ENCODE measurements around the gene NAP1L4.

Gene NAP1L4

DNA sequence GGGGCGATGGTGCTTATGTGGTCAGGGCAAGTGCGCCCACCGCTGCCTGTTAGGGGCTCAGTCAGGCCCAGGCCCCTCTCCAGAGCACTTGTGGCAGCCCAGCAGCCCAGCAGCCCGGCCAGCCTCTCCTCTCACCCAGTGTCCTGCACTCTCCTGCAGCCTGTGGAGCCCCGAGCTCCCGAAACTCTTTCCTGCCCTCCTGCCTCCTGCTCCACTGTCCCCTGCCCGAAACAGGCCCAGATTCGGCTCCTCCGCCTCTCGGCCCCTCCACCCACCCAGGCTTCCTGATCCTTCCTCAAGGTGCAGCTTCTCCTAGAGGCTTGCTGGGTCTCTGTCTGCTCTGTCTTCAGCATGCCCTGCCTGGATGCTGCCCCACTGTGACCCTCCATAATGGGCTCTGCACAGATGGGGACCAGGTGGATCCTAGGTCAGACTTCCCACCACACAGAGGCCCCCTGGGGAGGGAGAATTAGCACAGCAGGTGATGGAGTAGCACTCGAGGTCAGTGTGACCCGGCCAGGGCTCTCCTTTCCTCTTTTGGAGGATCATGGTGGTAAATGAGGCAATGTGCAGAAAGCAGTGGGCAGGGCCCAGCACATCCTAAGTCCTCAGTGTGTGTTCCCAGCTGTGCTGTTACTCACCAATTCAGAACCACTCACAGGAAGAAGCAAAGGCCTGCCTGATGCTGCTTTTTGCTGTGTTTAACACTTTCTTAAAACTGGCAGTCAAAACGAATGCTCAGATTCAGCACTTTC is 18.6 kb upstream of the NAP1L4 start:
- in situ Hi-C loops (cut with MboI; ENCODE audit: low sequenced_read_pairs) = no loop called here

DNA sequence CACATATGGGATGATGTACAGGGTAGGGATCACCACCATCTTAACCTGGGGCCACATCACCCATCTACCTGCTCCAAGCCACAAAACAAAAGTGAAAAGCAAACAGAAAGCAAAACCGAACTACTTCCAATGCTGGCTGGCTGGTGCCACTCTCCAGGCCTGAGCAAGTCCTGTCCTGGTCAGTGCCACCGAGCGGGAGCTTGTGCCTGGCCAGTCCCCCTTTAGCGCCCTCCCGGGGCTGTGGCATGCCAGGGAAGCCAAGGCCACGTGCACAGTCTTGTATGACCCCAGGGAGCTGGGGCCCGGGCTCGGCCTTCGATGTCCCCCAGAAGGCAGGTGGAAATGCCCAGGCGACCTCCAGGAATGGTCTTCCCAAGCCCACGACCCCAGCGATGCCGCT is 17.9 kb upstream of the NAP1L4 start:
- in situ Hi-C loops (cut with MboI; ENCODE audit: low sequenced_read_pairs) = no loop called here

DNA sequence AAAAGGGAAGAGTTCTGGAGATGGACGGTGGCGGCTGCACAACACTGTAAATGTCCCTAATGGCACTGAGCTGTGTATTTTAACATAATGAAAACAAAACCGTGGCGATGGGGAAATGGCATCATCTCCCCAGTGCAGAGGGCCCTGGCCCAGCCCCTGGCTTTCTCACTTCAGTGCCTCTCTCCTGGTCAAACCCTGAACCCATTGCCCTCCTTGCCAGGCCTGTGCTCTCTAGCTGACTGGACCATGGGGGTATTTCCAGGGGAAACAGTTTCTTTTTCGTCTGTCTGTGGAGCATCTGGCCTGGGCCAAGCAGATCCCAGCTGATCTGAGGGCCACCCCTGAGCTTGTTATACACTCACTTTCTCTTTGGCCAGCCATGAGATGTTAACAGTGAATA is 17.4 kb upstream of the NAP1L4 start:
- in situ Hi-C loops (cut with MboI; ENCODE audit: low sequenced_read_pairs) = no loop called here

DNA sequence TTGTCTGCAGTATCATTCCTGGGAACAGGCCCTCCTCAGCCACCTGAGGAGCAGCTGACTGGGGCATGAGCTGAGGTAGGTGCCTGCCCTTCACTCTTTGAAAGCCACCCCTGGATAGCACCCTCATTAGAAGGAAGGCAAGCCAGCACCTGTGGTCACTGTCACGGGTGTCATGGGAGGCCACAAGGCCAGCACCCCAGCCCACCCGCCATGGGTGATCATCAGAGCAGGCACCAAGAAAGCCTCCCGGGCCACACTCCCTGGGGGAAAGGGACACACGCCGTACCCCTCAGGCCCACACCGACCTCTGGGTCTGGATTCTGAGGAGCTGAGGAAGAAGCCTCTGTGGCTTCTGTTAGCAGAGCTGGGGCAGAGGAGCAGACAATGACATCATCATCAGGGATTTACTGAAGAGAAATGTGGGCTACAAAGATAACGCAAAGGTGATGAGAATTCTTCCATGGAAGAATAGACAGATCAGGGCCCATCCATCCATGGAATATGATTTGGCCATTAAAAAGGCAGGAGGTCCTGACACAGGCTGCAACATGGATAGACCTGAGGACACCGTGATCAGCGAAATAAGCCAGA is 16.7 kb upstream of the NAP1L4 start:
- in situ Hi-C loops (cut with MboI; ENCODE audit: low sequenced_read_pairs) = no loop called here

DNA sequence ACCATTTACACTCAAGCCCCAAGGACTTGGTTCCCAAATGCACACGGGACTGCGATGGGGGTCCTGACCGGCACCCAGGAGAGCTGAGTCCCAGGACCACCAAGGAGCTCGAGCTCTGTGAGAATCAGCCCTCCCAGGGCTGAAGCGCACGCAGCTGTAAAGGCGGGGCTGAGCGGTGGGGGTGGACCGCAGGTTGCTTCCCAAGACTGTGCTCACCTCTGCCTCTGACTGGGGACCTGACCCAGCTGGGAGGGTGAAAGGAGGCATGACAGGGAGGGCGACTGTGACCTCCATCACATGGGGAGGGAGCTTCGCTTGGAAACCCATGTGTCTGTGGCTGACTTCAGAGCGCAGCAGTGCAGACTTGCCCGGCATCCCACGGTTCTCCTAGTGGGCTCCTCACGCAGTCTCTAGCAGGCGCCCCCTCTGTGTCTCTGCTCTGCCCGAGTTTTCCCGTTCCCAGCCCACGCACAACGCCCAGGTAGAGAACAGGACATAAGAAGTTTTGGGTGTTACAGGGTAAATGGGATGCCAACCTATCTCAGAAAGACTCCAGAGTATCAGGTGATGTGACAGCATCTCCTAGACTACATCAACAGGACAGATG is 15.4 kb upstream of the NAP1L4 start:
- in situ Hi-C loops (cut with MboI; ENCODE audit: low sequenced_read_pairs) = no loop called here

DNA sequence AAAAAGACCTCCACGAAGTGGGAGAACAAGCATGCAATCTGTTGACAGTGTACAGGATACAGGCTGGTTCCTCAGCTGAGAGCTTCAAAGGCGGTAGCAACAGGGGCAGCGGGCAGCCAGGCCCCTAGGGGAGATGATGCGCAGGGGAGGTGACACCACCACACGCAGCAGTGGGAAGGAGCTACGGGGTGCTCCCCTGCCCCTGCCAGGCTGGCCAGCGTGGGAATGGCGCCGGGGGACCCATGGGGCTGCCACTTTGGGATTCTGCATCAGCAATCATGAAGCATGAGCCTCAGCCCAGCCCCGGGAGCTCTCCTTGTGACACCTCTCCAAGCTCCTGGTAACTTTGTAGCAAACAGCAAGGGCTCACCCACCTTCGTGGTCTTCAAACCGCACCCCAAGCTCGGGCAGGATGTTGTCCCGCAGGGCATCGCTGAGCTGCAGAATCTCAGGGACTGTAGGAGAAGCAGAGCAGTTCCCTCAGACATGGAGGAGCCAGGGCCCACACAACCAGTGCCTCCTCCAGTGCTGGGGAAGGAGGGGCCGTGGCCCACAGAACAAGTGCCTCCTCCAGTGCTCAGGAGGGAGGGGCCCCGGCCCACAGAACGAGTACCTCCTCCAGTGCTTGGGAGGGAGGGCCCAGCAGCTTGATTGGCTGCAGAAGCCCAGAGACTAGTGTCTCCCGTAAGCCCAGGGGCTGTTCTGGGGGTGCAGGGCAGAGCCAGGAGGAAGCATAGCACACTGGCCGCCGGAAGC is 14.6 kb upstream of the NAP1L4 start:
- in situ Hi-C loops (cut with MboI; ENCODE audit: low sequenced_read_pairs) = no loop called here

DNA sequence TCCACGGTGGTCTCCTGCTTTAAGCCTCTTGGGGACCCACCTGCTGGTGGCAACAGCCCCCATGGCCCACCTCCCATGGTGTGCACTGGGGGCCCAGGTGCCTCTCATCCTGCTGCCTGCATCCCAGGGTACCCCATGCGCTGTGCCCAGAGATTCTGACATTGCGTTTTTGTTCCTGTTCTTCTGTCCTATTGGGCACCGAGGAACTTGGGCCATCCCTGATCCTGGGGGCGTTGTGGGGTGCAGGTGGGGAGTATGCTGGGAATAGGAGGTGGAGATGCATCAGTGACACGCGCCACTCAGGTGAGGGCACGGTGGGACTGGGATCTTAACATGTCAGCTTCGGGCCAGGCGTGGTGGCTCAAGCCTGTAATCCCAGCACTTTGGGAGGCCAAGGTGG is 12.4 kb upstream of the NAP1L4 start:
- in situ Hi-C loops (cut with MboI; ENCODE audit: low sequenced_read_pairs) = no loop called here

DNA sequence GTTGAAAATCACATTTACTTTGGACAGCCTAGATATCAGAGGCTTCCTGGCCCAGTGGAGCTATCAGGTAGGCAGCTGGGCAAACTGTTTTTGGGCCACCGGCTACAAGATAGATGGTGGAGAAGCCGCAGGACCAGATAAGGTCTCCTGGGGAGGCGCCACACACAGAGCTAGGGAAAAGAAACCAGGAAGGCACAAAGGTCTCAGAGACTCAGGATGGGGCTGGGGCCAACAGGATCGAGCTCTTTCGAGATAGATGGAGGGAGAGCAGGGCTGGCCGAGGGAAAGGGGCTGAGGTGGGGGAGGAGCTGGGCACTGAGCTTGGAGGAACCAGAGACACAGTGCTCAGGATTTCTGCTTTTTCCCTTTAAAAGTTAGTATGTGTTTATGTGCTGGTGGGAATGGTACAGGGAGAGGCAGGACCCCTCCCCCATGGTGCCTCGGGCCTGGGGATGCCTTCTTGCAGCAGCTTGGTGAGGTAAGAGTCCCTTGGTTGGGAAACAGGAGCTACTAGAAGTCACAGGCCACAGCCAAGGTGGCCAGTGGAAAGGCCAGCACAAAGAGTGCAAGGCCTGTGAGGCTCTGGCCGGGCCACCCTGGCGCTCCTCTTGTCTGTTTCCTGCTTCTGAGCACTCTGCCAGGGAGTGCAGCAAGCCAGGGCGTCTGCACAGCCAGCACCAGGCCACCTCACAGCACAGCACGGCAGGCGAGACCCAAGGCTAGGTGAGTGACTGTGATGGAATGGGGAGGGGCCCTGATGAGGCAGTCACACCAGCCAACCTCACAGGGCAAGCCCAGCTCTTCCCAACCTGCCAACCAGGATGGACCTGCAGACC is 11.5 kb upstream of the NAP1L4 start:
- in situ Hi-C loops (cut with MboI; ENCODE audit: low sequenced_read_pairs) = no loop called here

DNA sequence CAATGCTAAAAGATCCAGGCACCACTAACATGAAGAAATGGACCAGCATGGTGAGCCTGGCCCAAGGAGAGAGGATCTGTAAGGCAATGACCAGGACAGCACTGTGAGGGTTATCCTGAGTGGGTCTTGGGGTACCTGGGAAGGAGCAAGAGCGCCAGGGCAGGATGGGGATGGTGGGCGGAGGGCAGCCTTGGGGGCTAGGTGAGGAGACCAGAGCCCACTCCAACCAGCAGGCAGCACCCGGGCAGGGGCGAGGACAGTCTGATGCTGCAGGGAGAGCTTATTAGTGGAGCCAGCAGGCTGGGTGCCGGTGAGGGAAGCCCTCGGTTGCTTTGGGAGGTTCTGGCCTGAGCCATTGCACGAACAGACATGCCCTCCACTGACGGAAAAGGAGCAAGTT is 10.7 kb upstream of the NAP1L4 start:
- in situ Hi-C loops (cut with MboI; ENCODE audit: low sequenced_read_pairs) = no loop called here

DNA sequence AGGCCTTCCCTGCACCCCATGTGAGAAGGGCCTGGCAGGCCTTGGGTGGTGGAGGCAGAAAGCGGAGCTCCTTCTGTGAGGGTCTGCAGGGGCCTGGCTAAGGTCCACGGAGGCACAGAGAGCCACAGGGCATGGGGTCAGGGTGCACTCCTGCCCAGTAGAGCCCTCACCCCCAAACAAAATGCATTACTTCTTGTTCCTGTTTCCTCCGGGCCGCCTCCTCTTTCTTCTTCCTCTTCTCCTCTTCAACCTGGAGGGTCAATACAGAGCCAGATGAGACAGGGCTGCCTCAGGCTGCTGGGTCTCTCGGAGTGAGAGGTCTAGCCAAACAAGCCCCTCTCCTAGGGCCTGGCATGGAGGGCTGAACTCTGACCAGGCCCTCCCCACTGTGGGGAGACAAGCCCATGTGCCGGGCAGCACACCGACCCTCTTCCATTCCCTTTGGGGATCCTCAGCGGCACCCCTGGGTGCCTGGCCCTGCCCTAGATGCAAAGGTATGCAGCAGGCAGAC is 10.3 kb upstream of the NAP1L4 start:
- in situ Hi-C loops (cut with MboI; ENCODE audit: low sequenced_read_pairs) = no loop called here

DNA sequence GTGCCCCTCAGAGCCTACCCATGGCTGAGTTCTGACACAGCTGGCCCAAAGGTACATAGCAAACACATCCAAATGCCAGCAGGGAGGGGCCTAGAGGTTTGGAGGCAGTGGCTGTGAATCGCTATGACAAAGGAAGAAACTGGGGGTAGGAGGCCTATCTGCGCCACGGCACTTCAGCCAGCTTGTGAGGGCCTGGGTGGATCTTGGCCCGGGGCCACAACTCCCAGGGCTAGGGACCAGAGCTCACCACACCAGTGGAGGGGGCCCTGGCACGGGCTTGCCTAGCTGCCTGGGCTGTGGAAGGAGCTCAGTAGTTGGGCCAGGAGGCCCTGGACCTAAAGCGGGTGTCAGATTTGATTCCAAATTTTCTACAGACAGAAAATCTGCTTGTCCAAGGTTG is 9.4 kb upstream of the NAP1L4 start:
- in situ Hi-C loops (cut with MboI; ENCODE audit: low sequenced_read_pairs) = no loop called here

DNA sequence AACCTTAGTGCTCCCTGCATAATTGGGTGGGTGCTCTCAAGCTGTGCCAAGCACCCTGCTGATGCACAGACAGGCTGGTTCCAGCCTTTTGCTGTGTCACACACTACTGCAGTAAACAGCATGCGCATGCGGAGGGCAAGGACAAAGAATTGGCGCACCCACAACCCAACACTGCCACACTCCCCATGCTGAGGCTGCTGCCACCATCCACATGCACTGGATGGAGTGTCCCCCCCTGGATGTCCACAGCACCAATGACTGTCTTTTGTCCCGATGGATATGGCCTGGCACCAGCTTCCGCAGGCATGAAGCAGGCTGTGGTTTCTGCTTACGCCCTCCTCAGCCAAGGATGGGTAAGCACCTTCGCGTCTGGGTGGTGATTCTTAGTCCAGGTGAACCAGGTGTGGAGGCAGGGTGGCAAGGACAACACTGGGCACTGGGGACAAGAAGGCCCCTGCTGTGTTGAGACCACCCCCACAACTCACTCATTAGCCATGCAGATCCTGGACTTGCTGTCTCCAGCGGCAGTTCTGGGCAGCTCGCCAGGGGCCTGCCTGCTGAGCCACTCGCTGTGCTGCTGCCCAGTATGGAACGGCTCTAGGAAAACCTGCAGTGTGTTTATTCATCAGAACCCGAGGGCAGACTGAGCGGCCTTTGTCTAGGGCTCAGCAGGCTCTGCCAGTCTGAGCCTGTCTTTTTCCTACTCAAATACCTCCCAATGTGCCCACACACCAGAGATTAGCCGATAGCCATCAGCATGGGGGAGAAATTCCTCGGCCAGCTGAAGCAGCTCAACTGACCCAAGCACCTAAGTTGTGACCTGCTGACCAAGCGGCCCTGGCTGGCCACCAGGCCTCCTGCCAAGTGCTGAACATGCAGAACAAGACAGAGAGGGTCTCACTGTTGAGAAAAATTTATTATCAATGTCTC is 8.2 kb upstream of the NAP1L4 start:
- in situ Hi-C loops (cut with MboI; ENCODE audit: low sequenced_read_pairs) = no loop called here

DNA sequence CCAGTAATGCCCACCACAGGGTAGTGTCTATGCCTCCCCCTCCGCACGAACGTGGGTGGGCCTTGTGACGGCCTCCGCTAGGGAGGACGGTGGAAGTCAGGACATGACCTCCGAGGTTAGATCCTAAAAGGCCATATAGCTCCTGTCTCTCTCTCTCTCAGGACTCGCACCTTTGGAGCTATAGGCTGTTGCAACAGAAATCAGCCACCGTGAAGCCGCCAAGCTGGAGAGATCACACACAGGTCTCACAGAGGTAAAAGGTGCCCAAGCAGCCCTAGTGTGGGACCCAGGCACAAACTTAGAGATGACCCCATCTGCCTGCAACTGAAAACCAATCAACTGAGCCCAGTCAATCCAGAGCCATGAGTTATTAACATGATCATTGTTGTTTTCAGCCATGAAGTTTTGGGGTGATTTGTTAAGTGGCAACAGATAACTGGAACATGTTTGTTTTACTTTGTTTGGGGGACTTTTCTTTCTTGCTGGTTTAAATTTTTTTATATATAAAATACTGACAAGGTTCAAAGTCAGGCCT is 7.4 kb upstream of the NAP1L4 start:
- in situ Hi-C loops (cut with MboI; ENCODE audit: low sequenced_read_pairs) = no loop called here

DNA sequence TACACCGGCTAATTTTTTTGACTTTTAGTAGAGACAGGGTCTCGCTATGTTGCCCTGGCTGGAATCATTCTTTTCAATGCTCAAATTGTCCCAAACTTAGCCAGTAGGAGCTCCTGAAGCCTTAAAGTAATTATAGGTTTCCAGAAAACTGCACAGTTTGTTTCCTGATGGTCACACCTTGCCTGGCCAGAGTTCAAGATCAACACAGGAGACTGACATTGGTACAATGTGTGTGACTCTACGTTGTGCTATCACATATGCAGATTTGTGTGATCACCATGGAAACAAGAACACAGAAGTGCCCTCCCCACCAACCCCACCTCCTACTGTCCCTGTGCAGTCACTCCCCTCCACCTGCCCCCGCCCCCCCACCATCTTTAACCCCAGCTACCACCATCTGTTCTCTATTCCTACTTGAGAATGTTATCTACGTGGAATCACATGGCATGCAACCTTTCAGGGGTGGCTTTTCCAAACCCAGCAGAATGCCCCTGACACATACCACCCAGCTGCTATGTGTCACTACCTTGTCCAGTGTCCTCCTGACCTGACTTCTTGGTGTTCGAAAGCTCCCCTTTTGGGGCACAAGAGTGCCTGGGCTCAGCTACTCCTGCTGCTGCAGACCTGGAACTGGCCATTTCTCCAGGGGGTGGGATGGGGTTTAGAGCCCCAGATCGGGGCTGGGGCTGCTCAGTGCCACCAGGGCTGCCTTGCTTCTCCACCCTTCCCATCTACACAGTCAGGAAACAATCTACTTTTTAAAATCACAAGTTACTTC is 6.1 kb upstream of the NAP1L4 start:
- in situ Hi-C loops (cut with MboI; ENCODE audit: low sequenced_read_pairs) = no loop called here

DNA sequence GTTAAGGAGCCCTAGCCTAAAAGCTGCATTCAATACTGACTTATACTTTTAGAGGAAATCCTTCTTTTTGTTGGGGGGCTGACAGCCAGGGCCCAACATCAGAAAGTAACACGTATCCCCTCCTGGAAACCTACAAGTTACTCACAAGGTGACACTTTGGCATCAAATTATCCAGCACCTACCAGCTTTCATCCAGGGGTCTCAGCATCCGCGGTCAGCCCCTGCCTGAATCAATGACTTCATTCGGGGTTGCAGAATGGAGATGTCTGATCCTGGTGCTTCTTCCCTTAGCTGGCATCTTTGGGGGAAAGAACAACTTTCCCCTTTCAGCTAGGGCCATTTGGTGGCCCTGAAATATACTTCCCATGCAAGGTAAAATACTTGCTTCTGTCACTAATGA is 5.3 kb upstream of the NAP1L4 start:
- in situ Hi-C loops (cut with MboI; ENCODE audit: low sequenced_read_pairs) = no loop called here

DNA sequence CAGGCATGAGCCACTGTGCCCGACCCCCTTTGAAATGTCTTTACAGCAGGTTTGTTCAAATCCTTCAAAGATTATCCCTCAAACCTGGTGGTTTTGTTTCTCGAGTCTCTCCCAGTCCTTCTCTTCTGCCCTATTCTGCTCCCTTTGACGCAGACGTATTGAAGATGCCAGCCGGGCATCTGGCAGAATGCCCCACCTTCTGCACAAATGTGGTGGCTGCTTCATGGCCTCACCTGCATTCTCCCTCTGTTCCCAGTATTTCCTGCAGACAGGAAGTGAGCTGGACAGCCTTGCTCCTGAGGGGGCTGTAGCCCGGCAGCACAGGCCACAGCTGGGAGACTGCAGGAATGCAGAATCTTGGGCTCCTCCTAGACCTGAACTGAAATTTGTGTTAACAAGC is 4.8 kb upstream of the NAP1L4 start:
- in situ Hi-C loops (cut with MboI; ENCODE audit: low sequenced_read_pairs) = no loop called here

DNA sequence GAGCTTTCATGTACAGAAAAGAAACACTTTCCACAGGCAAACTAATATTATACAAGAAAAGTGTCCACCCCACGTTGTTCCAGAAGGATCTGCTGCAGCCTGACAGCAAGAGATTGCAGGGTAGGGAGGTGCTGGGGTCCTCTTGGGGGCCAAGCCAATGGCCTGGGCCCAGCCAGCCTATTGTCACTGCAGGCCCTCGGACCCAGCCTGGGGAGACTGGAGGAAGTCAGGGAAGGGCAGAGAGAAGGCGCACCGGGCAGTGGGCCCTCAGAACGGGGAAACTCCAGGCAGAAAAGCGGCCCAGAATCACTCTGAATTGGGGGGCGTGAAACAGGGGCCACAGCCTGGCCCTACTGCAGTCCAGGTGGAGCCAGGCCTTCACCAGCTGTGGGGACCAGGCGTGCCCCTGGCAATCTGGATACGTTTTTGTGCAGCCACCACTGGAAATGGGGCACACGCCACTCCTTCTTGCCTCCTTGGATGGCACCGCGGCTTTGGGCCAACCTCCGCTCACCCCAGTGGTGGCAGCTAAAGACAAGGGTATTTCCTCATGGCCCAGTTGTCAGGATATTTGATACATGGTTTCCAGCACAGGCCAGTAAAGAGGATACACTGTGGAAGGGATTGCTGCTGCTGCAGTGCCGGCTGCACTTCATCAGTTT is 3.9 kb upstream of the NAP1L4 start:
- in situ Hi-C loops (cut with MboI; ENCODE audit: low sequenced_read_pairs) = no loop called here

DNA sequence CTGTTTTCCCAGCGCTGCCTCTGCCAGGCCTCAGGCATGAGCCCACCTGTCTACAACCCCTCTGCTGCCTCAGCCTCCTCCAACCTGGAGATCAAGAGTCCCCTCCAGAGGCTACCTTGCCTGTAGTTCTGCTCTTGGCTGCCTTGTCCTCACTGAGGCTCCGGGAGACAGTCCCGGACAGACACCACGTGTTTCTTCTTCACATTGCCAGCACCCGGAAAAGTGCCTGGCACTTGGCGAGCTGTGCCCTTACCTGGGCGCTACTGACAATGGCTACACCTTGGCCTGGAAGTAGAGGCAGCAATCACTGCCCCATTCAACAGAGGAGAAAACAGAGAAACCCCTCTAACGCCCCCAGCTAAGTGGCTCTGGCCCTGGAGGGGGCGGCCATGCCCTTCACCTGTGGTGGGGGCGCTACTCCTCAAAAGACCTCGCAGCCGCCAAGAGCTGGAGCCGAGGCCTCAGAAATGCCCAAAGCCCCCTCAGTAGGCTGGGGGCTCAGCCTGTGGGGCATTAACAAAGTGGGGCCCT is 3.0 kb upstream of the NAP1L4 start:
- in situ Hi-C loops (cut with MboI; ENCODE audit: low sequenced_read_pairs) = no loop called here
